HCT116 (cell line): ENCODE results near the gene PRPF6. TPM values are rescaled to one million over a fixed set of nuclear protein-coding genes. Genes with fewer than 3 reads are reported as not detected.

Experiments used
- ATAC-seq: fragments of 200-7000 bp; cut with Tn5 transposase; 2 replicates; pipeline ENCODE4 v1.9.1; 2020; ENCODE audit warnings: mild to moderate bottlenecking, moderate library complexity
- BruUV-seq: library from RNA; stranded (reverse); fragments of 400-500 nt; replicated peaks from 2 replicates; lab custom pipeline; 2021; lab: Mats Ljungman, UMichigan
- CTCF ChIA-PET: fragments of 300-600 bp; sonication (Branson Sonifier 250); formaldehyde crosslinking; loops from one replicate; lab custom pipeline; 2021; ENCODE audit warnings: antibody characterized with exemption; lab: Charles Lee
- POLR2A ChIA-PET: fragments of 300-600, 350-600 bp; sonication (Branson Sonifier 250); formaldehyde crosslinking; loops from one replicate; lab custom pipeline; 2021; ENCODE audit warnings: antibody characterized with exemption; lab: Charles Lee
- RAD21 ChIA-PET, 2 experiments: fragments of 300-600 bp; sonication (Branson Sonifier 250); formaldehyde crosslinking; loops; one replicate each; lab custom pipeline; 2023; ENCODE audit warnings: low total read pairs in 2 of 2; ENCODE audit not compliant: uncharacterized antibody in 2 of 2, unreplicated experiment in 2 of 2, low non-redundant PET in 1 of 2; lab: Charles Lee
- DNase-seq: peaks from one replicate; pipeline ENCODE4 v3.0.0-alpha.2; 2010; ENCODE audit warnings: low read depth, low spot score
- H2AFZ ChIP-seq: fragments of 200-600 bp; shearing (Covaris generic), sonication (generic); 2 replicates; pipeline ENCODE4 v1.6.1; 2017; ENCODE audit warnings: low read depth, mixed run types, mixed read lengths, antibody characterized with exemption, low read length; ENCODE audit not compliant: poor library complexity, severe bottlenecking
- H3K27ac ChIP-seq: 2 replicates; pipeline ENCODE4 v1.5.1; 2012; ENCODE audit warnings: low read depth, low read length
- H3K27me3 ChIP-seq: fragments of 200-600 bp; sonication (generic); 2 replicates; pipeline ENCODE4 v1.6.1; 2016; ENCODE audit warnings: mixed run types, low read length, mixed read lengths; ENCODE audit not compliant: insufficient read depth
- H3K36me3 ChIP-seq, 2 experiments: fragments of 200-500 bp in 1 of 2; fragments of 200-600 bp in 1 of 2; sonication (Bioruptor generic) in 1 of 2; sonication (generic) in 1 of 2; 2 replicates each; pipeline versions ENCODE4 v1.5.1 to v1.6.1; 2014 to 2016; ENCODE audit warnings: low read length in 2 of 2, inconsistent platforms in 1 of 2, mixed read lengths in 1 of 2, mixed run types in 1 of 2; ENCODE audit not compliant: insufficient read depth in 2 of 2, control insufficient read depth in 1 of 2
- H3K4me1 ChIP-seq, 2 experiments: fragments of 200-600 bp in 1 of 2; sonication (generic) in 1 of 2; 2 replicates each; pipeline versions ENCODE4 v1.5.1 to v1.6.1; 2012 to 2017; ENCODE audit warnings: low read length in 2 of 2, inconsistent platforms in 1 of 2, mild to moderate bottlenecking in 1 of 2, mixed read lengths in 1 of 2, mixed run types in 1 of 2, moderate library complexity in 1 of 2; ENCODE audit not compliant: insufficient read depth in 2 of 2, control insufficient read depth in 1 of 2
- H3K4me2 ChIP-seq: fragments of 200-600 bp; sonication (generic); 2 replicates; pipeline ENCODE4 v1.6.1; 2017; ENCODE audit warnings: mixed run types, low read length, mixed read lengths
- H3K4me3 ChIP-seq, 2 experiments: fragments of 200-600 bp in 1 of 2; sonication (generic) in 1 of 2; replicated peaks in 1 of 2; 2 replicates each; pipeline ENCODE4 v1.5.1; 2011 to 2016; ENCODE audit warnings: low read length in 2 of 2, control low read depth in 1 of 2, low read depth in 1 of 2, mild to moderate bottlenecking in 1 of 2, mixed read lengths in 1 of 2, mixed run types in 1 of 2
- H3K79me2 ChIP-seq: fragments of 200-600 bp; sonication (generic); 2 replicates; pipeline ENCODE4 v1.6.1; 2017; ENCODE audit warnings: mild to moderate bottlenecking, mixed run types, low read length, moderate library complexity, mixed read lengths; ENCODE audit not compliant: insufficient read depth
- H3K9ac ChIP-seq: fragments of 200-600 bp; sonication (generic); 2 replicates; pipeline ENCODE4 v1.6.1; 2016; ENCODE audit warnings: low read length, mixed read lengths
- H3K9me2 ChIP-seq: fragments of 200-600 bp; sonication (generic), shearing (Covaris generic); 2 replicates; pipeline ENCODE4 v1.6.1; 2017; ENCODE audit warnings: mixed run types, mild to moderate bottlenecking, moderate library complexity; ENCODE audit not compliant: insufficient read depth
- H3K9me3 ChIP-seq, 2 experiments: fragments of 200-500 bp in 1 of 2; fragments of 200-600 bp in 1 of 2; sonication (Bioruptor generic) in 1 of 2; sonication (generic) in 1 of 2; 2 replicates each; pipeline ENCODE4 v1.6.1; 2014 to 2017; ENCODE audit warnings: low read length in 2 of 2, mixed read lengths in 2 of 2, inconsistent platforms in 1 of 2, low read depth in 1 of 2, mild to moderate bottlenecking in 1 of 2, mixed run types in 1 of 2, moderate library complexity in 1 of 2; ENCODE audit not compliant: control insufficient read depth in 1 of 2, insufficient read depth in 1 of 2
- H4K20me1 ChIP-seq: fragments of 200-600 bp; sonication (generic), shearing (Covaris generic); 2 replicates; pipeline ENCODE4 v1.6.1; 2017; ENCODE audit warnings: mixed run types, mild to moderate bottlenecking, moderate library complexity; ENCODE audit not compliant: insufficient read depth
- CTCF ChIP-seq, 3 experiments: fragments of 200-600 bp in 1 of 3; sonication (generic) in 1 of 3; IDR thresholded peaks in 2 of 3; conservative IDR thresholded peaks in 1 of 3; 2 replicates each; pipeline ENCODE4 v1.5.1; 2012 to 2017; ENCODE audit warnings: low read depth in 2 of 3, low read length in 2 of 3, antibody characterized with exemption in 1 of 3, borderline replicate concordance in 1 of 3, control low read depth in 1 of 3, mild to moderate bottlenecking in 1 of 3, mixed read lengths in 1 of 3, mixed run types in 1 of 3, moderate library complexity in 1 of 3; ENCODE audit not compliant: insufficient read depth in 1 of 3
- SRF ChIP-seq: IDR thresholded peaks from 2 replicates; pipeline ENCODE4 v1.6.1; 2012; ENCODE audit warnings: low read depth
- ZFX ChIP-seq: fragments of 450-650 bp; IDR thresholded peaks from 2 replicates; pipeline ENCODE4 v1.6.1; 2017
- intact Hi-C: fragments of 100-400 bp; cut with micrococcal nuclease; formaldehyde crosslinking; loops from 2 replicates; pipeline ENCODE4 v1.10.0; 2022
- total RNA-seq: library from RNA; stranded (reverse); gene quantifications from one replicate; pipeline ENCODE4 v1.2.1, GENCODE V29; 2021; ENCODE audit not compliant: unreplicated experiment

Gene PRPF6
- total RNA-seq, 1 experiment from 2014 or later: 74.9 TPM

GRCh38 chr20:63979557-63980316 is 1.2 kb upstream of the PRPF6 start, which contains the start of gene SAMD10:
SAMD10 (minus strand) TSS chr20:63979642; CDS start chr20:63979467, 175 bp downstream.
- H3K9me2 ChIP-seq: no peaks in the 10 kb centered on the region
- ChIA-PET CTCF (interaction anchor here (0.5 to 2.2 kb wide), 9 partner anchors 21 to 449 kb away, joined by 3 to 17 read pairs (median 5); partner anchors contain the start of genes PTK6 and TPD52L2), POLR2A (interaction anchor here (1.2 to 1.3 kb wide), 3 partner anchors 22 to 442 kb away, joined by 4 to 6 read pairs (median 4); partner anchors contain the start of genes PTK6 and TCEA2), RAD21 (no interaction called here)
- H3K4me1 ChIP-seq: peaks cover 22 to 45% of the 10 kb centered on the region in 2 experiments
- H3K36me3 ChIP-seq: peaks cover 7 to 13% of the 10 kb centered on the region in 2 experiments; a peak in 3 of 4 replicates
- H2AFZ ChIP-seq: peak within 1 kb of the TSS; percentile 68
- DNase-seq (no peak), ATAC-seq (peak; percentile 12)
- peak within 1 kb of the TSS; percentile 94 to 98 for H3K4me3 ChIP-seq
- BruUV-seq: no TSS peak
- H4K20me1 ChIP-seq: no peaks in the 10 kb centered on the region
- peaks cover 36% of the 10 kb centered on the region for H3K79me2 ChIP-seq
- H3K27ac ChIP-seq: peak within 1 kb of the TSS; percentile 69
- no peak for TF ChIP-seq SRF
- TF ChIP-seq CTCF (IDR thresholded peaks at IDR 0.05 in 2 of 3, conservative IDR thresholded peaks at IDR 0.05 in 1 of 3; ENCODE audit: borderline replicate concordance in 1 of 3, insufficient read depth in 1 of 3, low read depth in 2 of 3, low read length in 2 of 3): peak in 1 of 3 experiments; percentile 11; a peak in 2 of 6 replicates
- peak; percentile 52; the same call in 1 of the 2 replicates for TF ChIP-seq ZFX
- H3K4me2 ChIP-seq: peak within 1 kb of the TSS; percentile 96
- peak within 1 kb of the TSS; percentile 80 for H3K9ac ChIP-seq
- H3K27me3 ChIP-seq: no peaks in the 10 kb centered on the region
- H3K9me3 ChIP-seq: no peaks in the 10 kb centered on the region
- intact Hi-C loops: loop anchor here (2.0 to 10.0 kb wide), 5 partner anchors 23 to 195 kb away; partner anchors contain the start of genes ABHD16B, TPD52L2 and UCKL1
